Kidney (tissue), 14 donors: ENCODE data around the gene CXCL10. TPM values are rescaled to one million over a fixed set of nuclear protein-coding genes. Genes with fewer than 3 reads are reported as not detected.

Source experiments
- DNase-seq, 5 donors: peaks; one replicate each; pipeline ENCODE4 v3.0.0-alpha.2; 2013 to 2020
- FAIRE-seq: peaks from 2 replicates; lab custom pipeline; 2012; peaks lifted over from hg19 to GRCh38; lab: Jason Lieb, UNC
- H3K27ac ChIP-seq, 2 donors: one replicate each; pipeline ENCODE4 v1.7.0; 2013; ENCODE audit warnings: low read depth in 2 of 2, low read length in 2 of 2, inconsistent platforms in 1 of 2
- H3K27me3 ChIP-seq: one replicate; pipeline ENCODE4 v1.7.1; 2013; ENCODE audit warnings: low read length, inconsistent platforms; ENCODE audit not compliant: control insufficient read depth, insufficient read depth
- H3K36me3 ChIP-seq, 3 donors: one replicate each; pipeline versions ENCODE4 v1.7.0 to v1.7.1; 2013; ENCODE audit warnings: low read length in 3 of 3, control low read depth in 1 of 3, inconsistent platforms in 1 of 3; ENCODE audit not compliant: insufficient read depth in 3 of 3, control insufficient read depth in 2 of 3
- H3K4me1 ChIP-seq, 3 donors: one replicate each; pipeline versions ENCODE4 v1.7.0 to v1.7.1; 2013; ENCODE audit warnings: low read length in 3 of 3, inconsistent platforms in 1 of 3, low read depth in 1 of 3; ENCODE audit not compliant: control insufficient read depth in 2 of 3, insufficient read depth in 2 of 3
- H3K4me3 ChIP-seq, 3 donors: one replicate each; pipeline versions ENCODE4 v1.7.0 to v1.8.1; 2013; ENCODE audit warnings: low read length in 3 of 3, control low read depth in 1 of 3, inconsistent platforms in 1 of 3
- H3K9ac ChIP-seq, 3 donors: one replicate each; pipeline versions ENCODE4 v1.7.0 to v1.7.1; 2013; ENCODE audit warnings: low read length in 3 of 3, control low read depth in 1 of 3, inconsistent platforms in 1 of 3
- H3K9me3 ChIP-seq, 3 donors: one replicate each; pipeline versions ENCODE4 v1.7.0 to v1.7.1; 2013; ENCODE audit warnings: low read length in 3 of 3, control low read depth in 1 of 3, inconsistent platforms in 1 of 3; ENCODE audit not compliant: control insufficient read depth in 2 of 3, insufficient read depth in 1 of 3
- intact Hi-C: fragments of 100-400 bp; cut with DNase I; formaldehyde crosslinking; loops from one replicate; pipeline ENCODE4 v1.11.1; 2022
- polyA plus RNA-seq: library from polyadenylated mRNA; stranded (reverse); fragments of 350-450 nt; fragmentation: Illumina TruSeq; extraction: RNeasy Lipid Tissue Mini Kit (QIAGEN cat#74804); gene quantifications from one replicate; pipeline ENCODE4 v1.2.3, GENCODE V29; 2014; ENCODE audit warnings: low read depth, low replicate concordance; ENCODE audit not compliant: insufficient read depth
- total RNA-seq: library from RNA; stranded (reverse); fragmentation: NEBNext Ultra II Directional; extraction: Animal tissue kit (Norgen Biotek cat#: 25700); gene quantifications from one replicate; pipeline ENCODE4 v1.2.1, GENCODE V29; 2021
- TF ChIP-seq, protein P1 (sequence below): IDR thresholded peaks from 3 replicates; pipeline ENCODE4 v1.5.1; 2012; ENCODE audit warnings: mild to moderate bottlenecking, moderate library complexity, borderline replicate concordance; ENCODE audit not compliant: insufficient read depth; ENCODE audit errors: extremely low read depth
- donor health status: control.
- donor health status: control.
- donor health status: control.
- donor health status: control.
- donor health status: control.
- donor health status: DM: yes; HTN: yes; CAD: no.
- donor health status: Normal renal cell carcinoma (clear cell type).

CXCL10 gene
- total and polyA plus RNA-seq, 2 donors from 2014 or later: 1.3 to 1.4 TPM

- Histone ChIP-seq H3K9ac (no peak overlapping the region), H3K36me3 (no peaks in the 10 kb centered on the region), H3K9me3 (no peaks in the 10 kb centered on the region), H3K4me1 (no peaks in the 10 kb centered on the region), H3K27me3 (no peaks in the 10 kb centered on the region), H3K4me3 (no peak overlapping the region), H3K27ac (no peak overlapping the region)
- intact Hi-C loops: no loop called here
- no peak for DNase-seq
- TF ChIP-seq, protein P1, sequence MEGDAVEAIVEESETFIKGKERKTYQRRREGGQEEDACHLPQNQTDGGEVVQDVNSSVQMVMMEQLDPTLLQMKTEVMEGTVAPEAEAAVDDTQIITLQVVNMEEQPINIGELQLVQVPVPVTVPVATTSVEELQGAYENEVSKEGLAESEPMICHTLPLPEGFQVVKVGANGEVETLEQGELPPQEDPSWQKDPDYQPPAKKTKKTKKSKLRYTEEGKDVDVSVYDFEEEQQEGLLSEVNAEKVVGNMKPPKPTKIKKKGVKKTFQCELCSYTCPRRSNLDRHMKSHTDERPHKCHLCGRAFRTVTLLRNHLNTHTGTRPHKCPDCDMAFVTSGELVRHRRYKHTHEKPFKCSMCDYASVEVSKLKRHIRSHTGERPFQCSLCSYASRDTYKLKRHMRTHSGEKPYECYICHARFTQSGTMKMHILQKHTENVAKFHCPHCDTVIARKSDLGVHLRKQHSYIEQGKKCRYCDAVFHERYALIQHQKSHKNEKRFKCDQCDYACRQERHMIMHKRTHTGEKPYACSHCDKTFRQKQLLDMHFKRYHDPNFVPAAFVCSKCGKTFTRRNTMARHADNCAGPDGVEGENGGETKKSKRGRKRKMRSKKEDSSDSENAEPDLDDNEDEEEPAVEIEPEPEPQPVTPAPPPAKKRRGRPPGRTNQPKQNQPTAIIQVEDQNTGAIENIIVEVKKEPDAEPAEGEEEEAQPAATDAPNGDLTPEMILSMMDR: no peak
- no peak for FAIRE-seq
Measured at GRCh38 chr4:76059750-76060149, 36.5 kb upstream of the CXCL10 start.

GRCh38 chr4:76058888-76059426, 35.7 kb upstream of the CXCL10 start:
- Histone ChIP-seq H3K27ac (no peak overlapping the region), H3K9ac (no peak overlapping the region), H3K4me1 (no peaks in the 10 kb centered on the region), H3K4me3 (no peak overlapping the region), H3K9me3 (no peaks in the 10 kb centered on the region), H3K36me3 (no peaks in the 10 kb centered on the region), H3K27me3 (no peaks in the 10 kb centered on the region)
- intact Hi-C loops: no loop called here
- TF ChIP-seq, protein P1: no peak
- FAIRE-seq: no peak
- DNase-seq: no peak

DNA sequence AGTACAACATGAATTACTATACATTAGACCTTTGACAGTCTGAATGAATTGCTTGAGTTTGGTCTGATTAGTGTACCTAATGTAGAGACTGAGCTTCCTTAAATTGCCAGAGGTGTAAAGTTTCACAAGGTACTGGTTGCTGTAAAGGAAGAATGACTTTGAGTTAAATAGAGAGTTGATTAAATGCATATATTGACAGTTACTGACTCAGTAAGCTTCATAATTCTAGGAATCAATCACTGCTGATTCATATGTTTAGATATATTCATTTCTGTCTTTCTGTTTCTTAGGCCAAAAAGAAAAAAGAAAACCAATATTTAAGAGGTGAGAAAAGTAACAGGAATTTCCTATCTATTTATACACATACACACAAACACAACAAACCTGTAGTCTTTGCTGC, 35.0 kb upstream of the CXCL10 start:
- intact Hi-C loops: no loop called here
- Histone ChIP-seq H3K27ac (no peak overlapping the region), H3K9me3 (no peaks in the 10 kb centered on the region), H3K4me3 (no peak overlapping the region), H3K4me1 (no peaks in the 10 kb centered on the region), H3K9ac (no peak overlapping the region), H3K36me3 (no peaks in the 10 kb centered on the region), H3K27me3 (no peaks in the 10 kb centered on the region)
- TF ChIP-seq, protein P1: no peak
- FAIRE-seq (no peak), DNase-seq (no peak)

- TF ChIP-seq, protein P1: no peak
- H3K27me3 ChIP-seq: no peaks in the 10 kb centered on the region
- H3K27ac ChIP-seq: no peak overlapping the region
- FAIRE-seq (no peak), DNase-seq (no peak)
- H3K9ac ChIP-seq: no peak overlapping the region
- intact Hi-C loops: no loop called here
- no peak overlapping the region for H3K4me3 ChIP-seq
- no peaks in the 10 kb centered on the region for H3K4me1 ChIP-seq
- no peaks in the 10 kb centered on the region for H3K9me3 ChIP-seq
- H3K36me3 ChIP-seq: no peaks in the 10 kb centered on the region
Measured at GRCh38 chr4:76055421-76055820, 32.1 kb upstream of the CXCL10 start.
